NCI-H187 (cell line): Measurements from ENCODE around the gene RERGL.
"Not testable (repeated sequence)": the region's sequence is repeated elsewhere in the genome, so short reads cannot be mapped to it uniquely, and the experiment has no call there.

ENCODE experiments used
- DNase-seq, 2 experiments: peaks; one replicate each; lab custom pipeline; 2025; lab: John Stamatoyannopoulos, UW

Gene RERGL, protein sequence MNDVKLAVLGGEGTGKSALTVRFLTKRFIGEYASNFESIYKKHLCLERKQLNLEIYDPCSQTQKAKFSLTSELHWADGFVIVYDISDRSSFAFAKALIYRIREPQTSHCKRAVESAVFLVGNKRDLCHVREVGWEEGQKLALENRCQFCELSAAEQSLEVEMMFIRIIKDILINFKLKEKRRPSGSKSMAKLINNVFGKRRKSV

DNA sequence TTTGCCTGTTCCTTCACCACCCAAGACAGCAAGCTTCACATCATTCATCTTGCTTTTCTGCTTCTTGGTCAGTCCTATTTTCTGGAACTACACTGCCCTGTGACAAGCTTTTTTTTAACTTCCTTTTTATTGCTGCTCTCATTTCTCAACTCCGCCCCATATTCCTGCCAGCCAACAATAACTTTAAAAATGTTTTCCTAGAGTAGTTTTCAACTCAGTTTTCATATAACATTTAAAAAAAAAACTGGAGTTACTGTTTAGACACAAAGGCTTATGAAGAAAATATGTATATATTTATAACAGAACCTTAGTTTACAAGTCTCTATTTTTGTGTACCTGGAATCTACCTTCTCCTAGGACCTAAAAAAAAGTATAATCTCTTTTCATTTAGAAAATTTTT is at the start of gene RERGL:
Gene RERGL (minus strand): TSS at position 101 of the 400 bp plus-strand sequence. CDS start 53 bp downstream, at position 48.
- DNase-seq: no peak

DNA sequence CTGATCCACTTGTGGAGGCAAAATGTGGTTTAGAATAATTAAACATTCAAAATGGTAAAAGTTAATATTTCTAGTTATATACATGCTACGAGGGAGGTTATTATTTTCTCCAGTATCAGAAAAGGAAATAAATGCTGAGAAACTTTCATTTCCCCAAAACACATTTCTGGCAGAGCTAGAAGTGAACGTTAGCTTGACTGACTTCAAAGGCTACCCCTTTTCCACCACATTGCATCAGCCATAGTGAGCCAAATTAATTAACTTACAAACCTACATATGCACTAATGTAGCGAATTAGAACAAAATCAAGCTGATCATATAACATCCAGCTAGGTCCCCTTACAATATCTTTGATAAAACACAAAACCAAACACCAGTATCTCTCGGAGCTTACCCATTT is 49.3 kb upstream of the RERGL start:
- DNase-seq: no peak

DNA sequence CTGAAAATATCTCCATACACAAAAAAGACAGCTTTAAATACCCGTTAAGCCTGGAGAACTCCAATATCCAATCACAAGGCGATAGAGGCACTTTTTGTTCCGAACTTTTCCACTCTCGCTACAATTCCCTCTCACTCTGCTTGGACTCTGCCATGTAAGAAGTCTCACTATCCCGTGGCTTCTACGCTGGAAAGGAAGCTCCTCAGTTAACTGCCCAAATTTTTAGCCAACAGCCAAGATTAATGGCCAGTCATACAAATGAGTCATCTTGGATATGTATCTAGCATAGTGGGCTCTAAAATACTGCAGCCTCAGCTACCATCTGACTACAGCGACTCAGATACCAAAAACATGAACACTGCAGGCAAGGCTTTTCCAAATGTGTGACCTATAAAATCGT is 45.5 kb upstream of the RERGL start:
- DNase-seq: no peak

DNA sequence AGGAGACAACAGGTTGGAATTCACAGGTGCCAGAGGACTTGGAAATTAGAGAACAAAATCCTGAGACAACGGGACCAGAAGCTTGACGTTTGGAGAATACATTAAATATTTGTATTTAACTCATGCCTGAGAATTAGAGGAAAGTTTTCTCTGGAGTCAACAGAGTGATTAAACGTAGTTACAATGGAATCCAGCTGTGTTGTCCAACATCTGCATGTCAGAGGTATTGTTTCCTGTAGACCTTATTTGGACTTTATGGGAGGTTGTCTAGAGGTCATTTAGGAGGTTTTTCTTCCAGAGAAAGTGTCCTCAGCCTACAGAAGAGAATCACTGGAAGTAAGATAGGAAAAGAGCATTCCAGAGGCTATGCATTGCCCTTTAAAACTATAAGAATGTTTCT is 45.1 kb upstream of the RERGL start:
- no peak for DNase-seq

DNA sequence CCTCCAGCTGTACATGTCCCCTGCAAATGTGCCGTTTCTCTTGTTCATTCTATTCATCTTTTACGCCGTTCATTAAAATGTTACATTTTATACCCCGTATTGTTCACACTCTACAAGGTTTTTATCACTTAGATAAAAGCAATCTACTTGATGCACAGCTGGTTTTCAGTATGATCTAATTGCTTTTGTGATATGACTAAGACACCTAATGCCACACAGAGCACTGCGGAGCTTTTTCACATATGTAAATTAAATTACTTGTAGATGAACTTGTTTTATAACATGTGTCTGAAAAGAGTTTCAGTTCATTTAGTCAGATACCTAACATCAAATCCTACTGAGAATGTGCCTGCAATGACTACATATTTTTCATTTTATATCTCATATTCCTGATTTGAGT is 40.9 kb upstream of the RERGL start:
- DNase-seq: no peak

DNA sequence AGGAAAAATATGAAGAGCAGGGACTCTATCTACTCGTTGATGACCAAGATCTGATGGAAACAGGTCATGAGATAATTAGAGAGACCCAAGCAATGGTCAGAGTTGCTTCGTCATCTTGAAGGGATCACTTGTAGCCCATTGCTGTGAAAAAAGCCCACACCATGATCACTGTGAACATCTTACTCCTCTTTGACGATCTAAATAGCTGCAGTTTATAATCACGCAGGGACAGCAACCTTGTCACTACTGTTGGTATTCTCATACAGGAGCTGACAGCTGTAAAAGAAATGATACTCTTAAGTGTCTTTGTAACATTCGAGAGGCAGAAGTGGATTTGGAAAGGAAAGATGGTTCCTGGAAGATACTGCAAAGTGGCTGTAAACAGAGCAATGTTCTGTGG is 33.7 kb upstream of the RERGL start:
- DNase-seq: no peak

DNA sequence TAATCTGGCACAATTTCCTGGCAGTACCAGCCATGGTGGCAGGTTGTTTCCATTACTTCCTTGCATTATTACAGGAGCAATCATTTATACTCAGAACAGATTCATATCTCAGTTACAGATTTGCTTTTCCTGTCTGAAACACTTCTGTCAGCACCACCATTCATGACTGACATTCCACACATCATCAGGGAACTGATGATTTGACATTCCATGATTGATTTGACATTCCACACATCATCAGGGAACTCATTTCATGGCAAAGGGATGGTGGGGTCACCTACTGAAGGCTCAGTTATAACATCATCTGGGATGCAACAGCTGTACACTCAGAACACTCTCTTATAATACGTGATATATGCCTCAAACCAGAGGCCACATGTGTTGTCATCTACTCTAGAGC is 30.9 kb upstream of the RERGL start:
- no peak for DNase-seq

DNA sequence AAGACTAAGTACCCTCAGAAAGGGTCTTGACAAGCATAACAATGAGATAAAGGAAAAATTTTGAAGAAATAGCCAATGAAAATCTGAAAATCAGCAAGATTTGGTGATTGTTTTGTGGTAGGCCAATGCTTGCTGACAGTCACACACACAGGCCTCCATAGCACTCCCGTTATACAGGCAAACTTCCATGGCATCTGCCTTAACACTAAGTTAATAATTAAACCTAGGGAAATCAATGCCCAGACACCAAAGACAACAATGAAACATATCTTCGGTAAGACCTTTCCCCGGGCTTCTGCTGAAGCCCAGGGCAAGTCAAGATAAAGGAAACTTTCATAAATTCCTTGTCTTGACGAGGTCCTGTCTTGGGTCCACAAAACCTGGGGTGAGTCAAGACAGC is 18.6 kb upstream of the RERGL start:
- DNase-seq: no peak

DNA sequence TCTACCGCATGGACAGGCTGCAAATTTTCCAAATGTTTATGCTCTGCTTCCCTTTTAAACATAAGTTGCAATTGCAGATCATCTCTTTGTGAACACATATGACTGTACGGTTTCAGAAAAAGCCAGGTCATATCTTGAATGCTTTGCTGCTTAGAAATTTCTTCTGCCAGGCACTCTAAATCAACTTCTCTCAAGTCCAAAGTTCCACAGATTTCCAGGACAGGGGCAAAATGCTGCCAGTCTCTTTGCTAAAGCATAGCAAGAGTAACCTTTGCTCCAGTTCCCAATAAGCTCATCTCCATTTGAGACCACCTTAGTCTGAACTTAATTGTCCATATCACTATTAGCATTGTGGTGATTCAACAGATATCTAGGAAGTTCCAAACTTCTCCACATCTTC is 13.6 kb upstream of the RERGL start:
- DNase-seq: no peak

DNA sequence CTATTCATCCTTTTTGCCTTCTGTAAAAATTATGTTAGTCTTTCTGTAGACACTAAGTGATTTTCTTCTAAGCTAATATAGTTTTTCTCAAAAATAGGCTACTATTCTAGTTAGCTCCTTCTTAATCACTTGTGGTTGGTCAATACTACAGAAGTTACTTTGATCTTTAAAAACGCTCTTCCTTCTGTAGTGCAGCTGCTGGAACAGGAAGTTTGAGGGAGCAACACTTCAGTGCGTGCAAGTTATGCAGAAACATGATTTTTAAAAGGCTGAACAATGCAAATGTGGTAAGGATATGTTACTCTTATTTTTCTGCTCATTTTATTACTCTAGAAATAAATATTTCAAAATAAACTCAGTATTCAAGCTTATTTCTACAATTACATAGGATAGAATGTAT is 11.1 kb upstream of the RERGL start:
- no peak for DNase-seq

DNA sequence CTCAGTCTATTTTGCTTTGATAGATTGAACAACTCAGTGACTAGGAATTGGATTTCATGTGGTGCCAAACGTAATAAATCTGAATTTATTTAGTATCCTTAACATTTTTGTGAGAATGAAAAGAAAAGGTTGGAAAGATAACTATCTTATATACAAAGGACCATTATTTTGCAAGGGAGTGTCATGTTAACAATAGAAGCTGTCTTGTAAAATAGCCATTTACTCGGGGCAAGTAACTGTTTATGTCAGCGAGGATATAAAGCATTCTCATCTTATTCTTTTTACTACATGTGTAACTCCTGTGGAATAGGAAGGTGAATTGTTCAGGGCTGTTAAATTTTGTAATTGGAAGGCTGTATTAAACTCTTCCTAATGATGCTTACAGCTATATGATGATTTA is 5.9 kb downstream of the RERGL start:
- DNase-seq: no peak

DNA sequence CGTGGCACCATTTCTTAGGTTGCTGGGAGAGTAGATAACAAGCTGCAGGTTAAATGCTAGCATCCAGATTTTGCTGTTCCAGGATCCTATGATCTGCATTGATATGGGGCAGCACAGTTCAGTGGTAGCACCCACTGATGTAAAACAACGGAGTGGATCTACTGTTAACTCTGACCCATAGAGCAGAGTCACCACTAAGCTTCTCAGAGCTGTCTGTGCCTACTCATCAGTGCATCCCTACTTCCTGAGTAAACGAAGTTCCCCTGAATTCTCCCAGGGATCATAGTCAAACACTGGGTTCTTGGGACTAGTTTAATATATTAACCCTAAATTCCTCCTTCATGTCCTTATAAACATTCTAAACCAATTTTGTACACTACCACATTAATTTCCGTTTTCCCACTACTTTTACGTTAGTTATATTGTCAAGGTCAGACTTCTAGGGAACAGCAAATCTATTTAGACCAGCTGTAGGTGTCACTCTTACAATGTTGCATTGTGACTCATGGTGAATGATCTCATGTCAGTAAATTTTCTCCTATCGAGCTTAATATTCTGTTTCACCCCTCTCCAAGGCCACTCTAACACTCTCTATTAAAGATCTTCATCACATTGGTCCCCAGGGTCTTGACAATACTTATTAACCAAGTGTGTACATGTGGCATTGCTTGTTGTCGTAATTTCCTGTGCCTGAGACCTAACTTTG is 10.3 kb downstream of the RERGL start:
- no peak for DNase-seq

DNA sequence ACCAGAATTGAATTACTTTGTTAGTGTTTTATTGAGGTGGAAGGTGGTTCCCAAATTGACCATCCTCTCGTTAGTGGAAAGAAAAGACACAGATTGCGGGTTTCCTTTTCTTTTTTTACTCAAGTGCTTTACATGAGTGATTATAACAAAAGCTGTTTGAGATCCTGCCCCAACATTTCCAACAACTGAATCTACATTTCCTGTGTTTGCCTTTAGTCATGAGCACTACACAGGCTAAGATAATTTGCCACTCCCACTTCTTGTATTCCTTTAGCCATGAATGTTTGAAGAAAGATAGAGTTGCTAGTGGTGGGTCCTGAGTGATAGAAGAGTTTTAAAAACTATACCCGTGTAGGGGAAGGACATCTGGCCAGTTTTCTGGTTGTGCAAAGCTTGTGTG is 16.0 kb downstream of the RERGL start:
- no peak for DNase-seq

DNA sequence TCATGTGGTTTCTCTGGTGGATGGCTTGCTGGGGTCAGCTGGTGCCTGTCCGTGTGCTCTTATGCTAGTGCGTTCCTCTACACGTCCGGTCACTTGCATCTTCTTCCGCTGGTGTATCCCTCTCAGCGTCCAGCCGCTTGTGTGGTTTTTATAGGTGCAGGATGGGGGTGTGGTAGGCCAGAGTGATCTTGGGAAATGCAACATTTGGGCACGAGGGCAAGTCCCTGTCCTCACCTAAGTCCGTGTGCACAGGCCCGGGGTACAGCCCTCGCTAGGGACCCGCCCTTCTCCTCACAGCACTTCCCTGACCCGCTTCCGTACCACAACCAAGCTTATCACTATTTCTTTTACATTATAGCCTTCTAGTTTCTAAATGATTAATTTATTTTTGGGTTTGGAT is 17.3 kb downstream of the RERGL start:
- no peak for DNase-seq

DNA sequence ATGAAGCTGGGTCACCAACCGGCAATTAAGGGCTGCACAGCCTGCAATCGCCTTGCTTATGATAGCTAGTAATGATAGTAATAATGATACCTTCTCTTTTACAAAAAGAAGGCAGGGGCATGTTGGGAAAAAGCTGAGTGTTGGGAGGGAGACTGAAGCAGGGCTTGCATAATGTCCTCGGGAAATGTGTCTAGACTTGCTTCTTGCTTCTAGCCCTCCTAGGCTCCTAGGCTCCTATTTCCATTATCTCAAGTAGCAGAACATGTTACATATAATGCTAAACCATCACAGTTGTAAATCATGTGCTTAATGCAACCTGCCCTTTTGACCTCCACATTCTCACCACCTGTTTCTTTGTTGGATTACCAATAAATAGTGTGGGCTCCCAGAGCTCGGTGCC is 18.7 kb downstream of the RERGL start:
- no peak for DNase-seq

DNA sequence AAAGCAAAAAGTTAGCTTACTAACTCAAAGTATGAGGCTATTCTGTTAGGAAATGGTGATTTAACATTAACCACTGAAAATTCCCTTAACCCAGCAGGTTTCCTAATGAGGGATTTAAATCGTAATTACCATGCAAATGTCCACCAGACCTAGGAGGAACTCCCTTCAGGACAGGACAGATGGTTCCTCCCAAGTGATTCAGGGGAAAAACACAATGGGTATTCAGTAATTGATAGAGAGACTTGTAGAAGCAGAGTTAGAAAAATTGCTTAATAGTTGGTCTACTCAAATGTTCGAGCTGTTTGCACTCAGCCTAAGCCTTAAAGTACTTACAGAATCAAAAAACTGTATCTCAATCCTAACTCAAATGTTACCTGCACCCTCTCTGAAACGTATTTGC is 21.6 kb downstream of the RERGL start:
- no peak for DNase-seq

DNA sequence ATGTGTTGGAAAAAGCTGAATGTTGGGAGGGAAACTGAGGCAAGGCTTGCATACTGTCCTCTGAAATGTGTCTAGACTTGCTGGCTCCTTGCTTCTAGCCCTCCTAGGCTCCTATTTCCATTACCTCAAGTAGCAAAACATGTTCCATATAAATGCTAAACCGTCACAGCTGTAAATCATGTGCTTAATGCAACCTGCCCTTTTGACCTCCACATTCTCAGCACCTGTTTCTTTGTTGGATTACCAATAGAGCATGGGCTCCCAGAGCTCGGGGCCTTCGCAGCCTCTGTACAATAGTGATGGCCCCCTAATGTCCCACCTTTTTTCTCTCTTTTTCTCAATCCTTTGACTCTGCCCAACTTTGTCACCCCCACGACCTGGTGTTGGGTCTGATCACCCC is 23.3 kb downstream of the RERGL start:
- no peak for DNase-seq

DNA sequence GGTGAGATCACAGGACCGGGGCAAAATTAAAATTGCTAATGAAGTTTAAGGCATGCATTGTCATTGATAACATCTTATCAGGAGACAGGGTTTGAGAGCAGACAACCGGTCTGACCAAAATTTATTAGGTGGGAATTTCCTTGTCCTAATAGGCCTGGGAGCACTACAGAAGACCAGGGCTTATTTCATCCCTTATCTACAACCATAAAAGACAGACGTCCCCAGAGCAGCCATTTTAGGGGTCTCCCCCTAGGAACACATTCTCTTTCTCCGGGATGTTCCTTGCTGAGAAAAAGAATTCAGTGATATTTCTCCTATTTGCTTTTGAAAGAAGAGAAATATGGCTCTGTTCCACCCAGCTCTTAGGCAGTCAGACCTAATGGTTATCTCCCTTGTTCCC is 27.1 kb downstream of the RERGL start:
- DNase-seq: not testable (repeated sequence)

DNA sequence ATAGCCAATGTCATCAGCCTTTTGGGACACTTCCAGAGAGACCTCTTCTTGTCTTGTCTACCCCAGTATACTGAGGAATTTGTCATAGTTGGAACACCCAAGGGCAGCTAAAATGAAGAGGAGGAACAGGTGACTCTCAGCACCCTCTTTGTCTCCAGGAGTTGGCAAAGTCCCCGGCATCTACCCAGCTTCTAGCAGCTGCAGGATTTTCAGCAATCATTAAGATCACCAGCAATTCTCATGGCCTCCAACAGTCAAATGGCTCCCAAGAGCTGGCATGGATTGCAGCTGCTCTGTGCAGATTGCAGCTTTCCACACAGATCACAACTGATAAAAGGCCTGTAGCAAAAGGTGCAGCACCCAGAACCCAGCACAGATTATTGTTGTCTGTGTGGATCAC is 32.9 kb downstream of the RERGL start:
- no peak for DNase-seq

DNA sequence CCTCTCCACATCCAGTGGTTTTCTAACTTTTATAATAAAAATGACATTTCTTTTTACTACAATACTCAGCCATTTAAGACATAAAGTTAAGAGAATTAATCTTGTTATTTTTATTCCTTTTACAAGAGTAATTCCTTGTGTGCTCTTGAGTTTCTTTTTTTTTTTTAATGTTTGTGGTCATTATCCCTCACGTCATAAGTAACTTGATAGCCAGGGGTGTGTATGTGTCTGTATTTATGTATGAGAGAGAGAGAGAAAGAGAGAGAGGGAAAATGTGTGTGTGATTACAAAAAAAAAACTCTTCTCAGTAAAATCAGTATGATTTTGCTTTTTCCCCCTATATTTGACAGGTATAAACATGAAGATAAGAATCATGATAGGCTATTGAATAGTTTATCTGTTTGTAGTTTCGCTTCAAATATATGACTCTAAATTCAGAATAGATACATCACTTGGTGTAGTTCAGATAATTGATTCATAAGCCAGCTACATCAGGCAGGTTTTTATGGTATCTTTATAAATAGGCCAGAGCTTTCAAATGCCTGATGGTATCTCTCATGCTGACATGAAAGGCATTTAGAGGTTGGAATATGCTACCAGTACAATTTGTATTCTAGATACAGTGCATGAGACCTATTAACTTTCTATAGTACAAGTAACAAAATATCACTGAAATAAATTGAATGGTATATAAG is 34.9 kb downstream of the RERGL start:
- DNase-seq: no peak

DNA sequence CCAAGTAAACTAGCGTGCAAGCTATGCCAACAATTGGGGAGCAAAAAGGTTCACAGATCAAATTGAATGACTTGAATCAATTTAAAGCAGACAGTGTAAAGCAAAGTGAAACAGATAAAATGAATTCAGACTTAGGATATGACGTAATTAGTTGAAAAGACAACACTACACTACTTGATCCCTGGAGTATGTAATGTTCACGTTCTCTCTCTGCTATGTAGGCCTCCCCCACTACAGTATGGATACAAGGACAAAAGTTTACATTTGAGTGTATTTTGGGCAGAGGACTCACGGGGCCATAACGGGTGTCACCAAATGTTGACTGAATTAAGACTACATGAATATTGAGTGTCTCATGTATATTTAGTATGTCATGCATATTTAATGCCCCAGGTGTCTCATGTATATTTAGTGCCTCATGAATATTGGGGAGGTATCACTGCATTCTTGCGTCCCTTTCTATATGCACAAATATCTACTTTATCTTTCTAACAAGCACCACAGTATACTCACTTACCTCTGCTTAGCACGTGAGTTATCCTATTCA is 44.5 kb downstream of the RERGL start:
- no peak for DNase-seq

DNA sequence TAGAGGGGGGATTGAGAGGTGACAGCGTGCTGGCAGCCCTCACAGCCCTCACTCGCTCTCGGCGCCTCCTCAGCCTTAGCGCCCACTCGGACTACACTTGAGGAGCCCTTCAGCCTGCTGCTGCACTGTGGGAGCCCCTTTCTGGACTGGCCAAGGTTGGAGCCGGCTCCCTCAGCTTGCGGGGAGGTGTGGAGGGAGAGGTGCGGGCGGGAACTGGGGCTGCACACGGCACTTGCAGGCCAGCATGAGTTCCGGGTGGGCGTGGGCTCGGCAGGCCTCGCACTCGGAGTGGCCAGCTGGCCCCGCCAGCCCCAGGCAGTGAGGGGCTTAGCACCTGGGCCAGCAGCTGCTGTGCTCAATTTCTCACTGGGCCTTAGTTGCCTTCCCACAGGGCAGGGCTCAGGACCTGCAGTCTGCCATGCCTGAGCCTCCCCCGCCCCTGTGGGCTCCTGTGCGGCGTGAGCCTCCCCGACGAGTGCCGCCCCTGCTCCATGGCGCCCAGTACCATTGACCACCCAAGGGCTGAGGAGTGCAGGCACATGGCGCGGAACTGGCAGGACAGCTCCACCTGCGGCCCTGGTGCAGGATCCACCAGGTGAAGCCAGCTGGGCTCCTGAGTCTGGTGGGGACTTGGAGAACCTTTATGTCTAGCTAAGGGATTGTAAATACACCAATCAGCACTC is 49.8 kb downstream of the RERGL start:
- DNase-seq: not testable (repeated sequence)
